HCT116 (cell line): Measurements from ENCODE around the gene KCNH6. TPM values are rescaled to one million over a fixed set of nuclear protein-coding genes. Genes with fewer than 3 reads are reported as not detected.

Experiments used
- ATAC-seq: fragments of 200-7000 bp; cut with Tn5 transposase; 2 replicates; pipeline ENCODE4 v1.9.1; 2020; ENCODE audit warnings: mild to moderate bottlenecking, moderate library complexity
- BruUV-seq: library from RNA; stranded (reverse); fragments of 400-500 nt; replicated peaks from 2 replicates; lab custom pipeline; 2021; lab: Mats Ljungman, UMichigan
- CTCF ChIA-PET: fragments of 300-600 bp; sonication (Branson Sonifier 250); formaldehyde crosslinking; loops from one replicate; lab custom pipeline; 2021; ENCODE audit warnings: antibody characterized with exemption; lab: Charles Lee
- POLR2A ChIA-PET: fragments of 300-600, 350-600 bp; sonication (Branson Sonifier 250); formaldehyde crosslinking; loops from one replicate; lab custom pipeline; 2021; ENCODE audit warnings: antibody characterized with exemption; lab: Charles Lee
- RAD21 ChIA-PET, 2 experiments: fragments of 300-600 bp; sonication (Branson Sonifier 250); formaldehyde crosslinking; loops; one replicate each; lab custom pipeline; 2023; ENCODE audit warnings: low total read pairs in 2 of 2; ENCODE audit not compliant: uncharacterized antibody in 2 of 2, unreplicated experiment in 2 of 2, low non-redundant PET in 1 of 2; lab: Charles Lee
- DNase-seq: peaks from one replicate; pipeline ENCODE4 v3.0.0-alpha.2; 2010; ENCODE audit warnings: low read depth, low spot score
- H2AFZ ChIP-seq: fragments of 200-600 bp; shearing (Covaris generic), sonication (generic); 2 replicates; pipeline ENCODE4 v1.6.1; 2017; ENCODE audit warnings: low read depth, mixed run types, mixed read lengths, antibody characterized with exemption, low read length; ENCODE audit not compliant: poor library complexity, severe bottlenecking
- H3K27ac ChIP-seq: 2 replicates; pipeline ENCODE4 v1.5.1; 2012; ENCODE audit warnings: low read depth, low read length
- H3K27me3 ChIP-seq: fragments of 200-600 bp; sonication (generic); 2 replicates; pipeline ENCODE4 v1.6.1; 2016; ENCODE audit warnings: mixed run types, low read length, mixed read lengths; ENCODE audit not compliant: insufficient read depth
- H3K36me3 ChIP-seq, 2 experiments: fragments of 200-500 bp in 1 of 2; fragments of 200-600 bp in 1 of 2; sonication (Bioruptor generic) in 1 of 2; sonication (generic) in 1 of 2; 2 replicates each; pipeline versions ENCODE4 v1.5.1 to v1.6.1; 2014 to 2016; ENCODE audit warnings: low read length in 2 of 2, inconsistent platforms in 1 of 2, mixed read lengths in 1 of 2, mixed run types in 1 of 2; ENCODE audit not compliant: insufficient read depth in 2 of 2, control insufficient read depth in 1 of 2
- H3K4me1 ChIP-seq, 2 experiments: fragments of 200-600 bp in 1 of 2; sonication (generic) in 1 of 2; 2 replicates each; pipeline versions ENCODE4 v1.5.1 to v1.6.1; 2012 to 2017; ENCODE audit warnings: low read length in 2 of 2, inconsistent platforms in 1 of 2, mild to moderate bottlenecking in 1 of 2, mixed read lengths in 1 of 2, mixed run types in 1 of 2, moderate library complexity in 1 of 2; ENCODE audit not compliant: insufficient read depth in 2 of 2, control insufficient read depth in 1 of 2
- H3K4me2 ChIP-seq: fragments of 200-600 bp; sonication (generic); 2 replicates; pipeline ENCODE4 v1.6.1; 2017; ENCODE audit warnings: mixed run types, low read length, mixed read lengths
- H3K4me3 ChIP-seq, 2 experiments: fragments of 200-600 bp in 1 of 2; sonication (generic) in 1 of 2; replicated peaks in 1 of 2; 2 replicates each; pipeline ENCODE4 v1.5.1; 2011 to 2016; ENCODE audit warnings: low read length in 2 of 2, control low read depth in 1 of 2, low read depth in 1 of 2, mild to moderate bottlenecking in 1 of 2, mixed read lengths in 1 of 2, mixed run types in 1 of 2
- H3K79me2 ChIP-seq: fragments of 200-600 bp; sonication (generic); 2 replicates; pipeline ENCODE4 v1.6.1; 2017; ENCODE audit warnings: mild to moderate bottlenecking, mixed run types, low read length, moderate library complexity, mixed read lengths; ENCODE audit not compliant: insufficient read depth
- H3K9ac ChIP-seq: fragments of 200-600 bp; sonication (generic); 2 replicates; pipeline ENCODE4 v1.6.1; 2016; ENCODE audit warnings: low read length, mixed read lengths
- H3K9me2 ChIP-seq: fragments of 200-600 bp; sonication (generic), shearing (Covaris generic); 2 replicates; pipeline ENCODE4 v1.6.1; 2017; ENCODE audit warnings: mixed run types, mild to moderate bottlenecking, moderate library complexity; ENCODE audit not compliant: insufficient read depth
- H3K9me3 ChIP-seq, 2 experiments: fragments of 200-500 bp in 1 of 2; fragments of 200-600 bp in 1 of 2; sonication (Bioruptor generic) in 1 of 2; sonication (generic) in 1 of 2; 2 replicates each; pipeline ENCODE4 v1.6.1; 2014 to 2017; ENCODE audit warnings: low read length in 2 of 2, mixed read lengths in 2 of 2, inconsistent platforms in 1 of 2, low read depth in 1 of 2, mild to moderate bottlenecking in 1 of 2, mixed run types in 1 of 2, moderate library complexity in 1 of 2; ENCODE audit not compliant: control insufficient read depth in 1 of 2, insufficient read depth in 1 of 2
- H4K20me1 ChIP-seq: fragments of 200-600 bp; sonication (generic), shearing (Covaris generic); 2 replicates; pipeline ENCODE4 v1.6.1; 2017; ENCODE audit warnings: mixed run types, mild to moderate bottlenecking, moderate library complexity; ENCODE audit not compliant: insufficient read depth
- CBX3 ChIP-seq: IDR thresholded peaks from 2 replicates; pipeline ENCODE4 v1.6.1; 2012; ENCODE audit warnings: low read depth
- EGR1 ChIP-seq: IDR thresholded peaks from 2 replicates; pipeline ENCODE4 v1.6.1; 2012; ENCODE audit warnings: low read depth
- ELF1 ChIP-seq: IDR thresholded peaks from 2 replicates; pipeline ENCODE4 v1.6.1; 2012; ENCODE audit warnings: low read depth, borderline replicate concordance
- EZH2 ChIP-seq: fragments of 200-600 bp; sonication (generic); IDR thresholded peaks from 2 replicates; pipeline ENCODE4 v1.6.1; 2017; ENCODE audit warnings: antibody characterized with exemption, mixed run types
- EZH2phosphoT487 ChIP-seq: fragments of 200-600 bp; IDR thresholded peaks from 2 replicates; pipeline ENCODE4 v1.6.1; 2018; ENCODE audit warnings: antibody characterized with exemption, borderline replicate concordance
- FOSL1 ChIP-seq: IDR thresholded peaks from 2 replicates; pipeline ENCODE4 v1.6.1; 2012; ENCODE audit warnings: low read depth
- MAX ChIP-seq: IDR thresholded peaks from 2 replicates; pipeline ENCODE4 v1.6.1; 2012
- POLR2A ChIP-seq: IDR thresholded peaks from 2 replicates; pipeline ENCODE4 v1.7.0; 2011; ENCODE audit warnings: borderline replicate concordance; ENCODE audit not compliant: insufficient read depth, insufficient read length; ENCODE audit errors: extremely low read depth
- POLR2AphosphoS5 ChIP-seq: IDR thresholded peaks from 2 replicates; pipeline ENCODE4 v1.6.1; 2011; ENCODE audit warnings: mild to moderate bottlenecking, low read depth, low read length, moderate library complexity
- RAD21 ChIP-seq: IDR thresholded peaks from 2 replicates; pipeline ENCODE4 v1.6.1; 2012; ENCODE audit warnings: low read depth, mild to moderate bottlenecking
- REST ChIP-seq: IDR thresholded peaks from 2 replicates; pipeline ENCODE4 v1.6.1; 2012; ENCODE audit warnings: low read depth
- SP1 ChIP-seq: IDR thresholded peaks from 2 replicates; pipeline ENCODE4 v1.6.1; 2012; ENCODE audit warnings: low read depth
- SRF ChIP-seq: IDR thresholded peaks from 2 replicates; pipeline ENCODE4 v1.6.1; 2012; ENCODE audit warnings: low read depth
- TCF7L2 ChIP-seq: IDR thresholded peaks from 2 replicates; pipeline ENCODE4 v1.7.0; 2011; ENCODE audit warnings: borderline replicate concordance, inconsistent platforms; ENCODE audit not compliant: insufficient read depth, insufficient read length; ENCODE audit errors: extremely low read depth
- YY1 ChIP-seq: IDR thresholded peaks from 2 replicates; pipeline ENCODE4 v1.6.1; 2011; ENCODE audit warnings: low read length, low read depth, moderate library complexity, mild to moderate bottlenecking; ENCODE audit not compliant: insufficient replicate concordance; ENCODE audit errors: extremely low read depth
- ZFX ChIP-seq: fragments of 450-650 bp; IDR thresholded peaks from 2 replicates; pipeline ENCODE4 v1.6.1; 2017
- ZNF274 ChIP-seq: fragments of 200-500 bp; sonication (Bioruptor generic); IDR thresholded peaks from 2 replicates; pipeline ENCODE4 v1.6.1; 2014; ENCODE audit warnings: mild to moderate bottlenecking, low read depth, low read length, inconsistent platforms
- intact Hi-C: fragments of 100-400 bp; cut with micrococcal nuclease; formaldehyde crosslinking; loops from 2 replicates; pipeline ENCODE4 v1.10.0; 2022
- total RNA-seq: library from RNA; stranded (reverse); gene quantifications from one replicate; pipeline ENCODE4 v1.2.1, GENCODE V29; 2021; ENCODE audit not compliant: unreplicated experiment

KCNH6 gene
- total RNA-seq, 1 experiment from 2014 or later = not detected

GRCh38 chr17:63489291-63489690, 33.9 kb upstream of the KCNH6 start:
- ChIA-PET POLR2A (interaction anchor here (0.6 kb wide), 1 partner anchor 11 kb away, joined by 3 read pairs; no protein-coding TSS in a partner anchor), RAD21 (no interaction called here), CTCF (interaction anchor here (2.7 kb wide), 1 partner anchor 11 kb away, joined by 6 read pairs; no protein-coding TSS in a partner anchor)
- no TSS peak for BruUV-seq
- no peaks in the 10 kb centered on the region; the same call in 1 of the 2 replicates for H3K27me3 ChIP-seq
- no peak overlapping the region for H3K4me2 ChIP-seq
- H3K4me3 ChIP-seq = no peak overlapping the region
- H3K9me2 ChIP-seq = no peaks in the 10 kb centered on the region
- intact Hi-C loops = no loop called here
- H3K79me2 ChIP-seq = no peaks in the 10 kb centered on the region
- peaks cover 0 to 7% of the 10 kb centered on the region in 2 experiments; a peak in 3 of 4 replicates for H3K4me1 ChIP-seq
- no peaks in the 10 kb centered on the region for H4K20me1 ChIP-seq
- no peaks in the 10 kb centered on the region for H3K36me3 ChIP-seq
- H2AFZ ChIP-seq = no peak overlapping the region
- no peaks in the 10 kb centered on the region for H3K9me3 ChIP-seq
- no peak for TF ChIP-seq EZH2
- no peak for TF ChIP-seq CBX3
- no peak for TF ChIP-seq REST
- no peak for TF ChIP-seq ZFX
- TF ChIP-seq YY1 = no peak
- no peak for TF ChIP-seq RAD21
- no peak for TF ChIP-seq EGR1
- no peak for TF ChIP-seq ELF1
- no peak for TF ChIP-seq MAX
- TF ChIP-seq SP1 = no peak
- no peak for TF ChIP-seq TCF7L2
- TF ChIP-seq EZH2phosphoT487 = no peak
- TF ChIP-seq POLR2A = no peak
- TF ChIP-seq SRF = no peak
- no peak for TF ChIP-seq FOSL1
- TF ChIP-seq ZNF274 = no peak
- no peak for TF ChIP-seq POLR2AphosphoS5
- no peak overlapping the region for H3K9ac ChIP-seq
- DNase-seq (no peak), ATAC-seq (no peak)
- no peak overlapping the region for H3K27ac ChIP-seq
